Stimulated activated CD8-positive, alpha-beta memory T cell treated with anti-CD3 and anti-CD28 coated beads, Interleukin-12 subunit alpha, Interleukin-12 subunit beta, amount 100 ng/mL, for 1 hour (primary cell): ENCODE results near the gene PREB.

Source experiments
- DNase-seq: peaks from one replicate; pipeline ENCODE4 v3.0.0-alpha.2; 2020; ENCODE audit warnings: low read depth

The PREB gene

GRCh38 chr2:27152102-27152795 lies 17.8 kb upstream of the PREB start:
- DNase-seq: no peak

GRCh38 chr2:27150639-27151230 lies 16.3 kb upstream of the PREB start:
- DNase-seq: no peak

GRCh38 chr2:27149570-27150405 lies 15.4 kb upstream of the PREB start:
- no peak for DNase-seq

- DNase-seq: no peak
These were observed 14.5 kb upstream of the PREB start, which contains the start of gene TCF23 for GRCh38 chr2:27148801-27149439. Gene TCF23 (plus strand): TSS chr2:27149004. CDS start chr2:27149134, 130 bp downstream.

- DNase-seq: no peak
These were observed 13.5 kb upstream of the PREB start for GRCh38 chr2:27147935-27148334.

GRCh38 chr2:27145682-27146081 lies 11.2 kb upstream of the PREB start:
- no peak for DNase-seq

- DNase-seq: no peak
These were observed 8.8 kb upstream of the PREB start for GRCh38 chr2:27143285-27143684.

- DNase-seq: no peak
These were observed 4.9 kb upstream of the PREB start, which contains the start of gene PRR30 for GRCh38 chr2:27139310-27139709. Gene PRR30 (minus strand): TSS chr2:27139410. CDS start chr2:27138329, 1,081 bp downstream.

GRCh38 chr2:27138111-27138510 lies 3.7 kb upstream of the PREB start:
- DNase-seq: no peak

- DNase-seq: no peak
These were observed 3.0 kb upstream of the PREB start for GRCh38 chr2:27137322-27137935.

- DNase-seq: no peak
These were observed 2.3 kb upstream of the PREB start for GRCh38 chr2:27136751-27137150.

GRCh38 chr2:27135478-27135955 lies 1.1 kb upstream of the PREB start:
- no peak for DNase-seq

- no peak for DNase-seq
These were observed 493 bp upstream of the PREB start for GRCh38 chr2:27134781-27135477.

GRCh38 chr2:27133195-27133875 lies 1.1 kb downstream of the PREB start:
- DNase-seq: no peak

GRCh38 chr2:27131429-27131828 lies 3.0 kb downstream of the PREB start:
- DNase-seq: no peak

GRCh38 chr2:27130396-27130795 lies 4.0 kb downstream of the PREB start:
- no peak for DNase-seq

GRCh38 chr2:27128668-27129571 lies 5.5 kb downstream of the PREB start:
- no peak for DNase-seq

GRCh38 chr2:27127883-27128667 lies 6.4 kb downstream of the PREB start:
- no peak for DNase-seq

GRCh38 chr2:27126252-27126710 lies 8.2 kb downstream of the PREB start:
- DNase-seq: no peak
